Mesendoderm (in vitro differentiated cells): ENCODE results near the gene INSYN1.

Experiments used
- DNase-seq: peaks from one replicate; pipeline ENCODE4 v3.0.0; 2013
- H2AK5ac ChIP-seq: 2 replicates; pipeline ENCODE4 v1.6.1; 2013; ENCODE audit warnings: low read length, inconsistent platforms
- H2BK120ac ChIP-seq: 2 replicates; pipeline ENCODE4 v1.6.1; 2013; ENCODE audit warnings: low read depth, mild to moderate bottlenecking, low read length, moderate library complexity, mixed read lengths
- H2BK15ac ChIP-seq: replicated peaks from 2 replicates; pipeline ENCODE4 v1.6.1; 2013; ENCODE audit warnings: low read depth, mild to moderate bottlenecking, moderate library complexity
- H2BK5ac ChIP-seq: 2 replicates; pipeline ENCODE4 v1.6.1; 2013; ENCODE audit warnings: low read length, inconsistent platforms
- H3K18ac ChIP-seq: 2 replicates; pipeline ENCODE4 v1.6.1; 2013; ENCODE audit warnings: mild to moderate bottlenecking, low read length, mixed read lengths
- H3K23ac ChIP-seq: one replicate; pipeline ENCODE4 v1.6.1; 2013; ENCODE audit warnings: low read length
- H3K27ac ChIP-seq: 2 replicates; pipeline ENCODE4 v1.5.1; 2013; ENCODE audit warnings: low read depth, mild to moderate bottlenecking, inconsistent platforms, low read length, moderate library complexity
- H3K27me3 ChIP-seq: 2 replicates; pipeline ENCODE4 v1.6.1; 2013; ENCODE audit warnings: low read length, control low read depth, mild to moderate bottlenecking, inconsistent platforms; ENCODE audit not compliant: insufficient read depth, poor library complexity
- H3K36me3 ChIP-seq: 2 replicates; pipeline ENCODE4 v1.6.1; 2013; ENCODE audit warnings: low read length, inconsistent platforms; ENCODE audit not compliant: control insufficient read depth, insufficient read depth
- H3K4ac ChIP-seq: one replicate; pipeline ENCODE4 v1.6.1; 2013; ENCODE audit warnings: low read depth, mild to moderate bottlenecking, low read length, moderate library complexity
- H3K4me1 ChIP-seq: 2 replicates; pipeline ENCODE4 v1.6.1; 2013; ENCODE audit warnings: low read depth, low read length, inconsistent platforms; ENCODE audit not compliant: control insufficient read depth
- H3K4me2 ChIP-seq: 2 replicates; pipeline ENCODE4 v1.6.1; 2013; ENCODE audit warnings: low read length
- H3K4me3 ChIP-seq: 2 replicates; pipeline ENCODE4 v1.5.1; 2013; ENCODE audit warnings: mild to moderate bottlenecking, low read length
- H3K56ac ChIP-seq: one replicate; pipeline ENCODE4 v1.6.1; 2013; ENCODE audit warnings: low read length
- H3K79me1 ChIP-seq: 2 replicates; pipeline ENCODE4 v1.6.1; 2013; ENCODE audit warnings: low read length, inconsistent platforms
- H3K79me2 ChIP-seq: 2 replicates; pipeline ENCODE4 v1.6.1; 2013; ENCODE audit warnings: mild to moderate bottlenecking, low read length; ENCODE audit not compliant: control insufficient read depth, insufficient read depth
- H3K9ac ChIP-seq: 2 replicates; pipeline ENCODE4 v1.6.1; 2013; ENCODE audit warnings: low read length, inconsistent platforms
- H4K5ac ChIP-seq: one replicate; pipeline ENCODE4 v1.6.1; 2013; ENCODE audit warnings: low read length
- H4K8ac ChIP-seq: one replicate; pipeline ENCODE4 v1.6.1; 2013; ENCODE audit warnings: low read depth, mild to moderate bottlenecking, control low read depth, low read length, moderate library complexity
- WGBS: extraction: QIAGEN DNeasy Blood & Tissue Kit; methylation state at CpG from one replicate; pipeline ENCODE4 v1.1.7; 2013; ENCODE audit warnings: low lambda C conversion rate, missing lambda C conversion rate; ENCODE audit not compliant: insufficient coverage; ENCODE audit errors: extremely low coverage; 5-methylcytosine and 5-hydroxymethylcytosine counted together

The INSYN1 gene

DNA sequence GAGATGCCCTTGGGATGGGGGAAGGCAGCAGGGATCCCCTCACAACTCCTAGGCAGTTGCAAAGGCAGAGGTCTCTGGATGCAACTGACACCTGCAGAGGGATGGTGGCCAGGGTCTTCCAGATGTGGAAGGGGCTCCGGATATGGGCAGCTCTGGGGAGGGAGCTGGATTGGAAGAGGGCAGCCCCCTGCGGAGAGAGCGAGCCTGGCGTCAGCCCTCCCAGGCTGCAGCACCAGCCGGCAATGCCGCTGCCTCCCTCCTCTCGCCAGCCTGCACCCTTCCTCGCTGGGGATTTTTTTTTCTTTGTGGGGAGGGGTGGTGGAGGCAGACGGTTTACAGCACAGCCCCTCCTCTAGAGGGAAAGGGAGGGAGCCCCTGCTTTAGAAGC, 1.6 kb downstream of the INSYN1 start:
- Histone ChIP-seq H3K18ac (no peak overlapping the region), H3K23ac (no peak overlapping the region), H2BK5ac (no peak overlapping the region), H2BK15ac (no peak overlapping the region), H3K27me3 (no peaks in the 10 kb centered on the region), H3K79me2 (no peaks in the 10 kb centered on the region), H3K4ac (no peak overlapping the region), H3K4me2 (peak overlapping the region; percentile 56), H2BK120ac (no peak overlapping the region), H4K8ac (no peak overlapping the region), H3K4me3 (no peak overlapping the region), H3K27ac (no peak overlapping the region), H3K4me1 (peaks cover 14% of the 10 kb centered on the region), H2AK5ac (no peak overlapping the region), H3K79me1 (no peaks in the 10 kb centered on the region), H3K36me3 (no peaks in the 10 kb centered on the region), H3K56ac (peak overlapping the region; percentile 40), H4K5ac (no peak overlapping the region), H3K9ac (peak overlapping the region; percentile 36)
- no CpG with 5 or more reads among the region's 9 CpGs for WGBS
- no peak for DNase-seq

DNA sequence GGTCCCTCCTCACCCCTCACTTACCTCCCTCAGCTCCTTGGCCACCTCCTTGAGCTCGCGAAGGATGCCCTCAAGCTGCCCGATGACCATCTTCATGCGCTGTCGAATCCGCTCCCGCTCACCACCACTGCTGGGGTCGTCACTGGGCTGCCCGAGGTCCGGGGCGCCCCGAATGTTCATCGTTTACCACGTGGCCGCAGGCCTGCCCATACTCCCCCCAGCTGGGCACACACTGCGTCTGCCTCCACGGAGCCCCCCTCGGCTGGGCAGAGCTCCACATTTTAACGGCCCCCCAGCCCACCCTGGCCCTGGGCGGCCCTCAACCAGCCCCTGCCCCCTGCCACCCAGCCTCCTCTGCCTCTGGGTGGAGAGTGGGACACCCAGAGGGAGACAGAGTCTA, 2.2 kb downstream of the INSYN1 start:
- Histone ChIP-seq H3K23ac (no peak overlapping the region), H3K18ac (no peak overlapping the region), H3K27ac (no peak overlapping the region), H2BK15ac (no peak overlapping the region), H2AK5ac (no peak overlapping the region), H2BK120ac (no peak overlapping the region), H4K5ac (no peak overlapping the region), H3K79me1 (no peaks in the 10 kb centered on the region), H3K4ac (no peak overlapping the region), H4K8ac (no peak overlapping the region), H3K4me2 (no peak overlapping the region), H3K56ac (no peak overlapping the region), H3K4me3 (no peak overlapping the region), H3K4me1 (peaks cover 14% of the 10 kb centered on the region), H3K79me2 (no peaks in the 10 kb centered on the region), H3K36me3 (no peaks in the 10 kb centered on the region), H3K9ac (no peak overlapping the region), H2BK5ac (no peak overlapping the region), H3K27me3 (no peaks in the 10 kb centered on the region)
- no CpG with 5 or more reads among the region's 20 CpGs for WGBS
- no peak for DNase-seq

DNA sequence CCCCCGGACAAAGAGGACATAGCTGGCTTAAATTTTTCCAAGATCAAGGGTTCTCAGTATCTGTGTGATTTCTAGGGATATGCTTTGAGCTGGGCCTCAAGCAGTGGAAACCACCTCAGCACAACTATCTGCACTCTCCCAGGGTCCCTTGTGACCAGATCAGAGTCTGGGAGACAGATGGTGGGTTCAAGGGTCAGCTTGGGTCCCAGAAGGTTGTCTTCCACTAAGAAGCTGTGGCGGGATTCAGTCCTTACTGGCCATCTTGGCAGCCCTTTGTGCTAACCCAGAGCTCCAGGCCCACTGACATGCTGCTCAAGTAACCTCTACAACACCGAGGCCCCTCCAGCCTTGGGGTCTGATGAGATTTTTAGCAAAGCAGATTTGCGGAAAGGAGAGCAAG, 2.7 kb downstream of the INSYN1 start:
- Histone ChIP-seq H4K8ac (no peak overlapping the region), H3K23ac (no peak overlapping the region), H3K9ac (no peak overlapping the region), H2BK15ac (no peak overlapping the region), H3K18ac (no peak overlapping the region), H3K36me3 (no peaks in the 10 kb centered on the region), H3K4me2 (no peak overlapping the region), H2BK5ac (no peak overlapping the region), H2BK120ac (no peak overlapping the region), H3K79me1 (no peaks in the 10 kb centered on the region), H3K4me1 (peaks cover 14% of the 10 kb centered on the region), H3K56ac (no peak overlapping the region), H4K5ac (no peak overlapping the region), H2AK5ac (no peak overlapping the region), H3K4me3 (no peak overlapping the region), H3K27ac (no peak overlapping the region), H3K27me3 (no peaks in the 10 kb centered on the region), H3K4ac (no peak overlapping the region), H3K79me2 (no peaks in the 10 kb centered on the region)
- no peak for DNase-seq
- no CpG with 5 or more reads among the region's 4 CpGs for WGBS

DNA sequence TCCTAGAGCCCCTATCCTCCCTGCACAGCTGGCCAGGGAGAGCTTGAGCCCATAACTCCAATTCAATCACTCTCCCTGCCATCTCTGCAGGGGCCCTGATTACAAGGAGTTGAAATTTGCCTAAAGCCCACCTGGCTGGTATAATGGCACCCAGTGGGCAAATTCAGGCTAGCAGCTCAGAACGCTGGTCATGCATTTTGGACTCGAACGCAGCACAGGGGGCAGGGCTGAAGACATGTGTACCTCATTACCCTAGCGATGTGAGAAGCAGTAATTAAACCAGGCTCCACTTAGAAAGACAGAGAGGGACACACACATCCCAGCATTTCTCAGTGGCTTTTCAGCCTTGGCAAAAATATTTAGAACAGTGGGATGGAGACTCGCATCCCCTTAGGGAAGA, 3.2 kb downstream of the INSYN1 start:
- H2AK5ac ChIP-seq: no peak overlapping the region
- H3K27me3 ChIP-seq: no peaks in the 10 kb centered on the region
- no peak overlapping the region for H3K18ac ChIP-seq
- H3K4me3 ChIP-seq: no peak overlapping the region
- H3K9ac ChIP-seq: no peak overlapping the region
- H3K56ac ChIP-seq: no peak overlapping the region
- H3K23ac ChIP-seq: no peak overlapping the region
- no peaks in the 10 kb centered on the region for H3K79me1 ChIP-seq
- no peaks in the 10 kb centered on the region for H3K36me3 ChIP-seq
- peaks cover 14% of the 10 kb centered on the region for H3K4me1 ChIP-seq
- DNase-seq: no peak
- no peak overlapping the region for H3K4me2 ChIP-seq
- no peak overlapping the region for H3K4ac ChIP-seq
- no peaks in the 10 kb centered on the region for H3K79me2 ChIP-seq
- H2BK5ac ChIP-seq: no peak overlapping the region
- no peak overlapping the region for H4K8ac ChIP-seq
- H2BK15ac ChIP-seq: no peak overlapping the region
- no peak overlapping the region for H3K27ac ChIP-seq
- no peak overlapping the region for H2BK120ac ChIP-seq
- no peak overlapping the region for H4K5ac ChIP-seq
- no CpG with 5 or more reads among the region's 5 CpGs for WGBS

DNA sequence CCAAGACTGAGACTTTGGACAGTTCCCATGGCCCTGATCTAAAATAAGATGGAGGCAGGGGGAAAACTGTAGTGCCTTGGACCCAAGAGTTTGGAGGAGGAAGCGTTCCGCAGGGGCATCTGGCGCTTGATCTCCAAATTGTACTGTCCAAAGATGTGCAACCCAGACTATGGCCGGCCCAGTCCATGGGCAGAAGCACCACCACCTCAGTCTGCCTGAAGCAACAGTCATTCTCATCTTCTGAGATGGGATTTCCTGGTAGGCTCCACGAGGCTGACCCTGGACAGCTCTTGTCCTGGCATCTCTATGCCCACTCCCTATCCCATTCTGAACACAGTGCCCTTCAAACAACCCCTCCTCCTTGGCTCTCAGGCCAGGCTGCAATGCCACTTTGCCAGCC, 3.6 kb downstream of the INSYN1 start:
- H3K23ac ChIP-seq: no peak overlapping the region
- DNase-seq: no peak
- H3K4me1 ChIP-seq: peaks cover 18% of the 10 kb centered on the region
- no peak overlapping the region for H4K5ac ChIP-seq
- H3K79me1 ChIP-seq: no peaks in the 10 kb centered on the region
- H3K36me3 ChIP-seq: no peaks in the 10 kb centered on the region
- H3K4me3 ChIP-seq: no peak overlapping the region
- no peak overlapping the region for H3K9ac ChIP-seq
- H3K56ac ChIP-seq: no peak overlapping the region
- no CpG with 5 or more reads among the region's 5 CpGs for WGBS
- H2BK120ac ChIP-seq: no peak overlapping the region
- H3K4ac ChIP-seq: no peak overlapping the region
- no peak overlapping the region for H2BK5ac ChIP-seq
- no peak overlapping the region for H3K27ac ChIP-seq
- no peak overlapping the region for H3K18ac ChIP-seq
- H3K27me3 ChIP-seq: no peaks in the 10 kb centered on the region
- H2BK15ac ChIP-seq: no peak overlapping the region
- no peak overlapping the region for H4K8ac ChIP-seq
- no peaks in the 10 kb centered on the region for H3K79me2 ChIP-seq
- H3K4me2 ChIP-seq: no peak overlapping the region
- H2AK5ac ChIP-seq: no peak overlapping the region

DNA sequence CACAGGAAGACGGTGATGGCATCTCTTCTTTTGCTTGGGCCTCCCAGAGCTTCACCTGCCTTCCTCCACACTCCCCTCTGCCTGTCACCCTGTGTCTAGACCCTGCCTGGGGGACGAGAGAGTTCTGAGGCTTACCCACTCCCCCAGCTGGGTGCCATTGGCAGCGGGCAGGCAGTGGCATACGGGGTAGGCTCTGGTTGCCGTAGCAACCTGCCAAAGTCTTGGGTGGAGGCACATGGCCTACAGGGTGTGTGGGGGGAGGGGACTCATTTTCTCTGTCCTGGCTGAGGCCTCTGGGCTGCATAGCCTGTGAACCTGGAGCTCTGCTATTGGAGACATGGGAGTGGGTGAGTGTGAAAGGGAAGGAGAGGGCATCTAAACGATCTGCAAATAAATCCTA, 4.4 kb downstream of the INSYN1 start:
- Histone ChIP-seq H3K27me3 (no peaks in the 10 kb centered on the region), H3K18ac (no peak overlapping the region), H4K8ac (no peak overlapping the region), H3K9ac (no peak overlapping the region), H3K4me3 (no peak overlapping the region), H3K56ac (no peak overlapping the region), H4K5ac (no peak overlapping the region), H3K27ac (no peak overlapping the region), H3K36me3 (no peaks in the 10 kb centered on the region), H3K79me2 (no peaks in the 10 kb centered on the region), H3K4me1 (peaks cover 17% of the 10 kb centered on the region), H3K4ac (no peak overlapping the region), H2BK5ac (no peak overlapping the region), H2BK15ac (no peak overlapping the region), H3K23ac (no peak overlapping the region), H3K79me1 (no peaks in the 10 kb centered on the region), H2BK120ac (no peak overlapping the region), H2AK5ac (no peak overlapping the region), H3K4me2 (no peak overlapping the region)
- WGBS: no CpG with 5 or more reads among the region's 6 CpGs
- no peak for DNase-seq
